BLaER1 treated with 17β-estradiol and CSF1 and Interleukin-3, amounts not matched to agents 10 nM and 100 nM (cell line): ENCODE data around the gene EMC8.
A peak's percentile ranks its signal among the peaks of the same experiment; 100 is the strongest.

ENCODE experiments used
- H3K27ac ChIP-seq, 11 experiments: shearing (Covaris generic); formaldehyde crosslinking; 2 replicates each; pipeline ENCODE4 v1.8.1; 2022
- H3K27me3 ChIP-seq, 11 experiments: shearing (Covaris generic); formaldehyde crosslinking; 2 replicates each; pipeline ENCODE4 v1.8.1; 2022
- H3K36me3 ChIP-seq, 11 experiments: shearing (Covaris generic); formaldehyde crosslinking; 2 replicates each; pipeline ENCODE4 v1.8.1; 2022
- H3K4me1 ChIP-seq, 10 experiments: shearing (Covaris generic); formaldehyde crosslinking; 2 replicates each; pipeline ENCODE4 v1.8.1; 2022
- H3K4me2 ChIP-seq, 11 experiments: shearing (Covaris generic); formaldehyde crosslinking; 2 replicates each; pipeline ENCODE4 v1.8.1; 2022
- H3K4me3 ChIP-seq, 10 experiments: shearing (Covaris generic); formaldehyde crosslinking; 2 replicates each; pipeline ENCODE4 v1.8.1; 2022
- H3K9ac ChIP-seq, 11 experiments: shearing (Covaris generic); formaldehyde crosslinking; 2 replicates each; pipeline ENCODE4 v1.8.1; 2022
- H3K9me3 ChIP-seq, 11 experiments: shearing (Covaris generic); formaldehyde crosslinking; replicated peaks in 1 of 11; 2 replicates each; pipeline ENCODE4 v1.8.1; 2022
- H4K20me1 ChIP-seq, 11 experiments: shearing (Covaris generic); formaldehyde crosslinking; 2 replicates each; pipeline ENCODE4 v1.8.1; 2022
- Cebpa-rat ChIP-seq, 11 experiments: shearing (Covaris generic); IDR thresholded peaks; 2 replicates each; pipeline ENCODE4 v1.8.1; 2022

EMC8 gene

GRCh38 chr16:85844169-85844481 lies 44.8 kb upstream of the EMC8 start:
- Histone ChIP-seq H3K4me1 (peaks cover 81 to 96% (median 94%) of the 10 kb centered on the region in 10 experiments), H3K4me2 (peak overlapping the region in 9 of 11 experiments; percentile 57 to 93 (median 82); a peak in 14 of 22 replicates), H3K4me3 (no peak overlapping the region), H3K36me3 (peaks cover 0 to 17% (median 0%) of the 10 kb centered on the region in 11 experiments; a peak in 4 of 22 replicates), H3K9me3 (peaks cover 5 to 29% (median 13%) of the 10 kb centered on the region in 11 experiments; a peak in 16 of 22 replicates), H3K9ac (peak overlapping the region in 1 of 11 experiments; percentile 59; a peak in 1 of 22 replicates), H3K27me3 (no peaks in the 10 kb centered on the region), H3K27ac (peak overlapping the region in 10 of 11 experiments; percentile 27 to 99 (median 96); a peak in 17 of 22 replicates), H4K20me1 (no peaks in the 10 kb centered on the region)
- TF ChIP-seq Cebpa-rat (IDR thresholded peaks at IDR 0.05): no peak

GRCh38 chr16:85843471-85844168 lies 44.3 kb upstream of the EMC8 start:
- no peaks in the 10 kb centered on the region for H4K20me1 ChIP-seq
- H3K27me3 ChIP-seq: no peaks in the 10 kb centered on the region
- no peak for TF ChIP-seq Cebpa-rat (IDR thresholded peaks at IDR 0.05)
- H3K27ac ChIP-seq: peak overlapping the region in 9 of 11 experiments; percentile 15 to 82 (median 62); a peak in 17 of 22 replicates
- peaks cover 86 to 96% (median 94%) of the 10 kb centered on the region in 10 experiments for H3K4me1 ChIP-seq
- peaks cover 5 to 29% (median 13%) of the 10 kb centered on the region in 11 experiments; a peak in 16 of 22 replicates for H3K9me3 ChIP-seq
- peak overlapping the region in 1 of 10 experiments; percentile 44; a peak in 2 of 20 replicates for H3K4me3 ChIP-seq
- H3K9ac ChIP-seq: no peak overlapping the region
- H3K4me2 ChIP-seq: peak overlapping the region in 7 of 11 experiments; percentile 17 to 89 (median 82); a peak in 9 of 22 replicates
- H3K36me3 ChIP-seq: peaks cover 0 to 17% (median 0%) of the 10 kb centered on the region in 11 experiments; a peak in 4 of 22 replicates

- Histone ChIP-seq H3K4me2 (peak overlapping the region; percentile 4 to 89 (median 82); a peak in 18 of 22 replicates), H3K4me3 (0 out of 20 replicates have a peak overlapping the region, but pooled peaks of 1 of the 10 experiments have one; percentile 33), H3K4me1 (peaks cover 84 to 96% (median 92%) of the 10 kb centered on the region in 10 experiments), H3K27ac (peak overlapping the region in 8 of 11 experiments; percentile 15 to 83 (median 68); a peak in 15 of 22 replicates), H4K20me1 (no peaks in the 10 kb centered on the region), H3K9ac (peak overlapping the region in 3 of 11 experiments; percentile 0 to 24 (median 4); a peak in 2 of 22 replicates), H3K36me3 (peaks cover 0 to 17% (median 0%) of the 10 kb centered on the region in 11 experiments; a peak in 4 of 22 replicates), H3K27me3 (no peaks in the 10 kb centered on the region), H3K9me3 (peaks cover 5 to 32% (median 14%) of the 10 kb centered on the region in 11 experiments; a peak in 16 of 22 replicates)
- no peak for TF ChIP-seq Cebpa-rat (IDR thresholded peaks at IDR 0.05)
Measured at GRCh38 chr16:85842848-85843247, 43.5 kb upstream of the EMC8 start.

DNA sequence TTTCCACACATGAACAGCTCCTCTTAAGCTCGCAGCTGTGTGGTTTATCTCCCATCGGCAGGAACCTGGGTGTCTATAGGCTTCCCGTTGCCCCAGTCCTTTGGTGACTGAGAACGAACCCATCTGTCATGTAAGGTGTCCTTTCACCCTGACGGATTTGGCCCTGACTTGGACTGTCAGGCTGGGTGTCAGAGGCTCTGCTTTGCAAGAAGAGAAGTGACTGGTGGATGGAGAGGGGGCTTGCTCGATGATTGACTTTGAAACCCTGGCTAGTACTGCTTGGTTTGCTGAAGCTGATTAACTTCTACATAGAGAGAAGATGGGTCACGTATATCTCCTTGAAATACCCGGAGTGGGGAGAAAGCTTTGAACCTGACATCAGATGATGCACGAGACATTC lies 43.1 kb upstream of the EMC8 start:
- H3K27me3 ChIP-seq: no peaks in the 10 kb centered on the region
- no peak for TF ChIP-seq Cebpa-rat (IDR thresholded peaks at IDR 0.05)
- H3K4me3 ChIP-seq: 0 out of 20 replicates have a peak overlapping the region, but pooled peaks of 1 of the 10 experiments have one; percentile 33
- no peaks in the 10 kb centered on the region for H4K20me1 ChIP-seq
- H3K27ac ChIP-seq: peak overlapping the region in 8 of 11 experiments; percentile 15 to 83 (median 68); a peak in 15 of 22 replicates
- H3K9ac ChIP-seq: peak overlapping the region in 3 of 11 experiments; percentile 0 to 24 (median 4); a peak in 4 of 22 replicates
- H3K36me3 ChIP-seq: peaks cover 0 to 17% (median 0%) of the 10 kb centered on the region in 11 experiments; a peak in 4 of 22 replicates
- H3K9me3 ChIP-seq: peaks cover 5 to 36% (median 17%) of the 10 kb centered on the region in 11 experiments; a peak in 16 of 22 replicates
- H3K4me1 ChIP-seq: peaks cover 81 to 96% (median 90%) of the 10 kb centered on the region in 10 experiments
- peak overlapping the region; percentile 4 to 89 (median 82); a peak in 19 of 22 replicates for H3K4me2 ChIP-seq

- H4K20me1 ChIP-seq: no peaks in the 10 kb centered on the region
- peak overlapping the region in 9 of 11 experiments; percentile 62 to 83 (median 77); a peak in 16 of 22 replicates for H3K27ac ChIP-seq
- H3K9ac ChIP-seq: peak overlapping the region in 6 of 11 experiments; percentile 31 to 65 (median 56); a peak in 8 of 22 replicates
- H3K4me1 ChIP-seq: peaks cover 81 to 96% (median 90%) of the 10 kb centered on the region in 10 experiments
- peaks cover 0 to 17% (median 0%) of the 10 kb centered on the region in 11 experiments; a peak in 4 of 22 replicates for H3K36me3 ChIP-seq
- H3K4me3 ChIP-seq: no peak overlapping the region
- H3K4me2 ChIP-seq: peak overlapping the region; percentile 69 to 89 (median 87)
- no peaks in the 10 kb centered on the region for H3K27me3 ChIP-seq
- TF ChIP-seq Cebpa-rat (IDR thresholded peaks at IDR 0.05): no peak
- peaks cover 5 to 40% (median 17%) of the 10 kb centered on the region in 11 experiments; a peak in 16 of 22 replicates for H3K9me3 ChIP-seq
Measured at GRCh38 chr16:85840801-85841200, 41.5 kb upstream of the EMC8 start.

DNA sequence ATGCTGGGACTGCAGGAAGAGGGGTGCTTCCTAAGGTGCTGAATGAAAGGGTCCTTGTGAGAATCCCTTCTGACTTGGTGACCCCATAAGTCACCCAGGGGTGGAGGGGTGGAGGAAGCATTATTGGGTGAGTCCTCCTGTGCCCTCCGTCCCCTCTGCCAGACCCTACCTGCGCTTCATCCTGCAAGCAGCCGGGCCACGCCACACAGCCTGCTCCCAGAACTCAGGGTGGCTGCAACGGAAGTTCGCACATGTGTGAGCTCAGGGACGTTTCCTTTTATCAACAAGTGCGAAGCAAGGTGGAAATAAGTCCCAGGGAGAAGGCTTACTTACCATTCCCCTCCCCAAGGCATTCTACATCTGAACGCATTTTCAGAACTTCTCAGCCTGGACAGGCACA lies 41.1 kb upstream of the EMC8 start:
- TF ChIP-seq Cebpa-rat (IDR thresholded peaks at IDR 0.05): no peak
- peaks cover 0 to 16% (median 0%) of the 10 kb centered on the region in 11 experiments; a peak in 4 of 22 replicates for H3K36me3 ChIP-seq
- H3K4me2 ChIP-seq: peak overlapping the region; percentile 69 to 89 (median 87)
- H3K9me3 ChIP-seq: peaks cover 5 to 40% (median 17%) of the 10 kb centered on the region in 11 experiments; a peak in 16 of 22 replicates
- H4K20me1 ChIP-seq: no peaks in the 10 kb centered on the region
- H3K9ac ChIP-seq: peak overlapping the region in 9 of 11 experiments; percentile 34 to 67 (median 63); a peak in 15 of 22 replicates
- H3K27ac ChIP-seq: peak overlapping the region in 10 of 11 experiments; percentile 62 to 83 (median 77); a peak in 20 of 22 replicates
- peak overlapping the region in 1 of 10 experiments; percentile 21; a peak in 1 of 20 replicates for H3K4me3 ChIP-seq
- no peaks in the 10 kb centered on the region for H3K27me3 ChIP-seq
- peaks cover 81 to 96% (median 90%) of the 10 kb centered on the region in 10 experiments for H3K4me1 ChIP-seq

DNA sequence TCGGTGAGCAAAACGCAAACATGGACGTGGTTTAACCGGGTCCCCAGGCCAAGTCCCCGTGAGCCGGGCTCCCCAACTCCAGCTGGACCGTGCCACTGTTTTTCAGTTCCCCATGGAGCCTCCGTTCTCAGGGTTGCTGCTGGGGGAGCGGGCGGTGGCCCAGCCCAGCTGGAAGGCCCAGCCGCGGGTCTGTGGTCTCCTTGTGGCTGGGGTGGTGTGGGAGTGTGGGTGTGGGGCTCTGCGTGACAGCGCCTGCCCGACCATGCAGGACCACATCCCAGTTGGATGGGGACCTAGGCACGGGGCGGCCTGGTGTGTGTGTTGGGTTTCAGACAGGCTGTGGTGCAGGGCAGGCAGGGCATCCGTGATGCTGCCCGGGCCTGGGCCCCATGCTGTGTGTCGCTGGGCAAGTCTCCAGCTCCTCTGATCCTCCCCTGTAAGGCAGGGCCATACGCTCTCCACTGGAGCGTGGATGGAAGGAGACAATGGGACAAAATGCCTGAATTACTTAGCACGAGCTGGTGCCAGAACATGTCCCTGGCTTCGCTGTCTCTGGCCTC lies 40.4 kb upstream of the EMC8 start:
- Histone ChIP-seq H3K4me1 (peaks cover 81 to 96% (median 90%) of the 10 kb centered on the region in 10 experiments), H3K4me2 (peak overlapping the region; percentile 69 to 89 (median 87)), H3K36me3 (peaks cover 0 to 12% (median 0%) of the 10 kb centered on the region in 11 experiments; a peak in 4 of 22 replicates), H3K9ac (peak overlapping the region; percentile 34 to 67 (median 63); a peak in 20 of 22 replicates), H3K4me3 (peak overlapping the region in 1 of 10 experiments; percentile 21; a peak in 1 of 20 replicates), H3K9me3 (peaks cover 5 to 40% (median 17%) of the 10 kb centered on the region in 11 experiments; a peak in 16 of 22 replicates), H4K20me1 (no peaks in the 10 kb centered on the region), H3K27me3 (no peaks in the 10 kb centered on the region), H3K27ac (peak overlapping the region; percentile 62 to 83 (median 77))
- TF ChIP-seq Cebpa-rat (IDR thresholded peaks at IDR 0.05): no peak
